Measurements from ENCODE around the gene PABPC3. TPM values are rescaled to one million over a fixed set of nuclear protein-coding genes. Genes with fewer than 3 reads are reported as not detected.

Gene PABPC3
- total RNA-seq, 1 experiment from 2014 or later: 0.59 TPM

DNA sequence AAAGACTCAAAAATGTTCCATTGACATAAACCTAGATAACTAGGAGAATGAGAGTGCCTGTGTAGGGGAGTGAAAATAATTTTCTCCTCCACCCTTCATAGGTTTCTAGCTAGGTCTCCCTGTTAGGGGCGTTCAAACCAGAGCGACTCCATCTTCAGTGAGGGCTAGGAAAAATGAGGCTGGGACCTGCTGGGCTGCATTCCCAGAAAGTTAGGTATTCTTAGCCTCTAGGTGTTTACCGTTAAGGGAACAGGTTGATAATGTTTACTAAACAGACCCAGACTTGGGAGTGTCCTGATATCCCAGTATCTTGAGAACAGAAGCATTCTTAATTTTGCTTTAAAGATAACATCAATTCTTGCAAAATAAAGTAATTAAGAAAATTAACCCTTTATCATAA is 20.1 kb downstream of the PABPC3 start:
- BruUV-seq (replicated peaks): no TSS peak
- H3K4me1 Mint-ChIP-seq (ENCODE audit: low read depth, unreplicated experiment): peaks cover 23% of the 10 kb centered on the region
- TF ChIP-seq, protein P1, sequence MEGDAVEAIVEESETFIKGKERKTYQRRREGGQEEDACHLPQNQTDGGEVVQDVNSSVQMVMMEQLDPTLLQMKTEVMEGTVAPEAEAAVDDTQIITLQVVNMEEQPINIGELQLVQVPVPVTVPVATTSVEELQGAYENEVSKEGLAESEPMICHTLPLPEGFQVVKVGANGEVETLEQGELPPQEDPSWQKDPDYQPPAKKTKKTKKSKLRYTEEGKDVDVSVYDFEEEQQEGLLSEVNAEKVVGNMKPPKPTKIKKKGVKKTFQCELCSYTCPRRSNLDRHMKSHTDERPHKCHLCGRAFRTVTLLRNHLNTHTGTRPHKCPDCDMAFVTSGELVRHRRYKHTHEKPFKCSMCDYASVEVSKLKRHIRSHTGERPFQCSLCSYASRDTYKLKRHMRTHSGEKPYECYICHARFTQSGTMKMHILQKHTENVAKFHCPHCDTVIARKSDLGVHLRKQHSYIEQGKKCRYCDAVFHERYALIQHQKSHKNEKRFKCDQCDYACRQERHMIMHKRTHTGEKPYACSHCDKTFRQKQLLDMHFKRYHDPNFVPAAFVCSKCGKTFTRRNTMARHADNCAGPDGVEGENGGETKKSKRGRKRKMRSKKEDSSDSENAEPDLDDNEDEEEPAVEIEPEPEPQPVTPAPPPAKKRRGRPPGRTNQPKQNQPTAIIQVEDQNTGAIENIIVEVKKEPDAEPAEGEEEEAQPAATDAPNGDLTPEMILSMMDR (IDR thresholded peaks at IDR 0.05; ENCODE audit: insufficient read depth in 1 of 2, low read depth in 1 of 2, low read length in 1 of 2, severe bottlenecking in 1 of 2, unreplicated experiment in 1 of 2): no peak
- no peaks in the 10 kb centered on the region for H3K27me3 Mint-ChIP-seq (ENCODE audit: insufficient read depth, unreplicated experiment)
- DNase-seq: peak in 1 of 2 experiments; percentile 53
- H3K9me3 ChIP-seq: no peaks in the 10 kb centered on the region
- H3K27me3 ChIP-seq (replicated peaks; ENCODE audit: control insufficient read depth, insufficient read depth, low read length): no peaks in the 10 kb centered on the region; the same call in 1 of the 2 replicates
- ChIA-PET CTCF (interaction anchor here (0.6 kb wide), 1 partner anchor 616 kb away, joined by 4 read pairs; no protein-coding TSS in a partner anchor), POLR2A (no interaction called here)
- no peak overlapping the region for H3K4me3 Mint-ChIP-seq (ENCODE audit: unreplicated experiment)
- H3K27ac Mint-ChIP-seq (ENCODE audit: unreplicated experiment): no peak overlapping the region
- no peaks in the 10 kb centered on the region for H3K36me3 ChIP-seq (ENCODE audit: control insufficient read depth, insufficient read depth, low read length)
- intact Hi-C loops (cut with micrococcal nuclease; ENCODE audit: unreplicated experiment): no loop called here
- no peaks in the 10 kb centered on the region for H3K36me3 Mint-ChIP-seq (ENCODE audit: insufficient read depth, unreplicated experiment)
- no peaks in the 10 kb centered on the region for H3K9me3 Mint-ChIP-seq (ENCODE audit: unreplicated experiment)
- peaks cover 33% of the 10 kb centered on the region for H3K4me1 ChIP-seq
- no peak overlapping the region for H3K4me3 ChIP-seq (ENCODE audit: low read depth, low read length)

DNA sequence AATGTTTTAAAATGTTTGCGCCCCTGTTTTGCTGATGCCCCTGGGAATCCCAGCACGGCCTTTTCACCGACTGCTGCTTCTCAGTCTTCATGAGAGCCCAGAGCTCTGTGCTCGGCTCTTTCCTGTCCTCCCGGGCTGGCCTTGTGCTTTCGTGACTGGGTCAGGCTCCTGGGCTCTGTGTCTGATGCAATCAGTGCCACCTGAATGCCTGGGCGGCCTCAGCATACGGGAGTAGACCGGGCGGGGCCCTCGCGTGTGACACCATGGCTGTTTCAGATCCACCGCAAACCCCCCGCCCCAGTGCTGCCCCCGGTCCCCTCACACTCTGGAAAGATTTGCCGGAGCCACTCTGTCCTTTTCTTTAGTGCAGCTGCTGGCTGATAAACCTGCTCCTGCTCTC is 21.4 kb downstream of the PABPC3 start:
- ChIA-PET POLR2A (no interaction called here), CTCF (no interaction called here)
- H3K36me3 Mint-ChIP-seq (ENCODE audit: insufficient read depth, unreplicated experiment): no peaks in the 10 kb centered on the region
- H3K4me1 Mint-ChIP-seq (ENCODE audit: low read depth, unreplicated experiment): peaks cover 23% of the 10 kb centered on the region
- intact Hi-C loops (cut with micrococcal nuclease; ENCODE audit: unreplicated experiment): no loop called here
- Histone ChIP-seq H3K4me1 (peaks cover 33% of the 10 kb centered on the region), H3K4me3 (ENCODE audit: low read depth, low read length) (no peak overlapping the region), H3K36me3 (ENCODE audit: control insufficient read depth, insufficient read depth, low read length) (no peaks in the 10 kb centered on the region), H3K27me3 (replicated peaks; ENCODE audit: control insufficient read depth, insufficient read depth, low read length) (no peaks in the 10 kb centered on the region; the same call in 1 of the 2 replicates), H3K9me3 (no peaks in the 10 kb centered on the region)
- TF ChIP-seq, protein P1 (IDR thresholded peaks at IDR 0.05; ENCODE audit: insufficient read depth in 1 of 2, low read depth in 1 of 2, low read length in 1 of 2, severe bottlenecking in 1 of 2, unreplicated experiment in 1 of 2): no peak
- H3K27me3 Mint-ChIP-seq (ENCODE audit: insufficient read depth, unreplicated experiment): no peaks in the 10 kb centered on the region
- no peak for DNase-seq
- no peak overlapping the region for H3K4me3 Mint-ChIP-seq (ENCODE audit: unreplicated experiment)
- H3K27ac Mint-ChIP-seq (ENCODE audit: unreplicated experiment): peak overlapping the region; percentile 43
- BruUV-seq (replicated peaks): no TSS peak
- H3K9me3 Mint-ChIP-seq (ENCODE audit: unreplicated experiment): no peaks in the 10 kb centered on the region

DNA sequence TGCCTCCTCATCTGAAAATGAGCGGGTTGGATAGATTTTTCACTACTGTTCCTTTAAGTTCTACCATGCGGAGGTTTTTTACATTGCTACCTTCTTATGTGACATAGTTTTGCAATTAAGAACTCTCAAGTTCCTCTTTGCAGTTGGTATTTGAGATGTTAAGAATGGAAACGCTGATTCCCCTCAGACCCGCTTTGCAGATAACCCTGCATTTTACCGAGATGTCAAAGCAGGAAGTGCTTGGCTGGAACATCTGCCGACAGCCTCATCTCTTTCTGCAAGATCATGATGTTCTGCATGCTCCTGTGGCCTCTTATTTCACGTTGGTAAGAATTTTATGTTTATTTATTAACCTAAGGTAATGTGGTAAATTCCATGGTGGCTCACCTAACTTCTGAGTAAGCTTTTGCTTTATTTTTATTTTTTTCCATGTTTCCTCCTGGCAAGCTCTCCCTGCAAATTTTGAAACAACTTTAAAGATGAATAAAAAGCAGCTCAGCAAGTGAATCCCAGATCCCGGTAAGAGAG is 22.5 kb downstream of the PABPC3 start:
- no peak overlapping the region for H3K27ac Mint-ChIP-seq (ENCODE audit: unreplicated experiment)
- H3K9me3 Mint-ChIP-seq (ENCODE audit: unreplicated experiment): no peaks in the 10 kb centered on the region
- no peak for DNase-seq
- Histone ChIP-seq H3K4me3 (ENCODE audit: low read depth, low read length) (no peak overlapping the region), H3K9me3 (no peaks in the 10 kb centered on the region), H3K36me3 (ENCODE audit: control insufficient read depth, insufficient read depth, low read length) (no peaks in the 10 kb centered on the region), H3K27me3 (replicated peaks; ENCODE audit: control insufficient read depth, insufficient read depth, low read length) (no peaks in the 10 kb centered on the region; the same call in 1 of the 2 replicates), H3K4me1 (peaks cover 33% of the 10 kb centered on the region)
- no peak overlapping the region for H3K4me3 Mint-ChIP-seq (ENCODE audit: unreplicated experiment)
- no peaks in the 10 kb centered on the region for H3K27me3 Mint-ChIP-seq (ENCODE audit: insufficient read depth, unreplicated experiment)
- intact Hi-C loops (cut with micrococcal nuclease; ENCODE audit: unreplicated experiment): no loop called here
- H3K4me1 Mint-ChIP-seq (ENCODE audit: low read depth, unreplicated experiment): peaks cover 23% of the 10 kb centered on the region
- no peaks in the 10 kb centered on the region for H3K36me3 Mint-ChIP-seq (ENCODE audit: insufficient read depth, unreplicated experiment)
- no TSS peak for BruUV-seq (replicated peaks)
- CTCF ChIA-PET: no interaction called here
- TF ChIP-seq, protein P1 (IDR thresholded peaks at IDR 0.05; ENCODE audit: insufficient read depth in 1 of 2, low read depth in 1 of 2, low read length in 1 of 2, severe bottlenecking in 1 of 2, unreplicated experiment in 1 of 2): no peak
- POLR2A ChIA-PET: no interaction called here
